DMS79 (cell line): ENCODE data around the gene SP4.

Experiments
- DNase-seq: peaks from one replicate; lab custom pipeline; 2025; lab: John Stamatoyannopoulos, UW

The SP4 gene

GRCh38 chr7:21443149-21443841 is 15.4 kb downstream of the SP4 start:
- no peak for DNase-seq

- no peak for DNase-seq
Observed at GRCh38 chr7:21448974-21449373, 21.1 kb downstream of the SP4 start.

GRCh38 chr7:21450076-21450475 is 22.2 kb downstream of the SP4 start:
- DNase-seq: no peak

GRCh38 chr7:21450941-21451340 is 23.1 kb downstream of the SP4 start:
- no peak for DNase-seq

- no peak for DNase-seq
Observed at GRCh38 chr7:21454182-21454581, 26.3 kb downstream of the SP4 start.

- no peak for DNase-seq
Observed at GRCh38 chr7:21454906-21455305, 27.0 kb downstream of the SP4 start.

GRCh38 chr7:21461282-21461681 is 33.4 kb downstream of the SP4 start:
- DNase-seq: no peak

GRCh38 chr7:21462081-21462480 is 34.2 kb downstream of the SP4 start:
- no peak for DNase-seq

GRCh38 chr7:21463524-21463923 is 35.6 kb downstream of the SP4 start:
- no peak for DNase-seq

GRCh38 chr7:21468969-21469368 is 41.1 kb downstream of the SP4 start:
- no peak for DNase-seq

- DNase-seq: no peak
Observed at GRCh38 chr7:21469894-21470293, 42.0 kb downstream of the SP4 start.

GRCh38 chr7:21472029-21472428 is 44.1 kb downstream of the SP4 start:
- no peak for DNase-seq

- no peak for DNase-seq
Observed at GRCh38 chr7:21476429-21476828, 48.5 kb downstream of the SP4 start.

GRCh38 chr7:21480693-21481403 is 53.0 kb downstream of the SP4 start:
- no peak for DNase-seq

- no peak for DNase-seq
Observed at GRCh38 chr7:21486511-21486910, 58.6 kb downstream of the SP4 start.

GRCh38 chr7:21495731-21496130 is 67.8 kb downstream of the SP4 start:
- no peak for DNase-seq

- DNase-seq: no peak
Observed at GRCh38 chr7:21497072-21497471, 69.2 kb downstream of the SP4 start.

GRCh38 chr7:21500117-21500832 is 72.4 kb downstream of the SP4 start:
- no peak for DNase-seq

- DNase-seq: peak; percentile 15
Observed at GRCh38 chr7:21504021-21504420, 76.1 kb downstream of the SP4 start.

- DNase-seq: no peak
Observed at GRCh38 chr7:21507627-21508343, 79.9 kb downstream of the SP4 start.

- no peak for DNase-seq
Observed at GRCh38 chr7:21508538-21508937, 80.7 kb downstream of the SP4 start.

- DNase-seq: no peak
Observed at GRCh38 chr7:21514062-21514461, 86.2 kb downstream of the SP4 start.
